Kidney glomerular epithelial cell (primary cell): ENCODE data around the gene TMOD1.
"Not testable (repeated sequence)": the region's sequence is repeated elsewhere in the genome, so short reads cannot be mapped to it uniquely, and the experiment has no call there.

Source experiments
- DNase-seq: peaks from one replicate; lab custom pipeline; 2025; lab: John Stamatoyannopoulos, UW

The TMOD1 gene

GRCh38 chr9:97594381-97594921 lies 93.0 kb downstream of the TMOD1 start:
- DNase-seq, result no peak

GRCh38 chr9:97596906-97597305 lies 95.4 kb downstream of the TMOD1 start:
- no peak for DNase-seq

GRCh38 chr9:97598461-97599288 lies 97.2 kb downstream of the TMOD1 start:
- peak; percentile 68 for DNase-seq

GRCh38 chr9:97599314-97599846 lies 97.9 kb downstream of the TMOD1 start:
- DNase-seq, result no peak

GRCh38 chr9:97600531-97601227 lies 99.2 kb downstream of the TMOD1 start:
- no peak for DNase-seq

DNA sequence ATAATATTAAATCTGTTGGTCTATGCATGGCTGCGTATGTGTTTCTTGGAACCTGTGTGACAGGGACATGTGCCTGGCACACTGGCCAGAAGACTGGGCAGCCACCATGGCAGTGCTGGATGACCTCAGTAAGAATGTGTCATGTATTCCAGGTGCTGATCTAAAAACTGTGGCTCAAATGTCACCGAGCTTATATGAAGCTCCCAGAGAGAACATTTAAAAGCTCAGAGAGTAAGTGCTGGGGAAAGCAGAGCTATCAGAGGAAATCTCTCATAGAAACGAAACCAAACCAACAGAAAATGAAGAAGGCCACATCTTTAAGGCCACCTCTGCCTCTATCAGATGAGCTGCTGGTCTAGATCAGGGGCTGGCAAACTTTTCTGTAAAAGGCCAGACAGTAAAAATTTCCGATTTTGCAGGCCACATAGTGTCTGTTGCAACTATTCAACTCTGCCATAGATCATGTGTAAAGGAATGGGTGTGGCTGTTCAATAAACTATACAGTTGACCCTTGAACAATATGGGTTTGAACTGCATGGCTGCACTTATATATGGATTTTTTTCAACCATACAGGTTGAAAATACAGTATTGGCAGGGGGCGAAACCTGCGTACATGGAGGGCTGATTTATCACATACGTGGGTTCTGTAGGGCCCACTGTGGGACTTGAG lies 99.9 kb downstream of the TMOD1 start:
- no peak for DNase-seq

DNA sequence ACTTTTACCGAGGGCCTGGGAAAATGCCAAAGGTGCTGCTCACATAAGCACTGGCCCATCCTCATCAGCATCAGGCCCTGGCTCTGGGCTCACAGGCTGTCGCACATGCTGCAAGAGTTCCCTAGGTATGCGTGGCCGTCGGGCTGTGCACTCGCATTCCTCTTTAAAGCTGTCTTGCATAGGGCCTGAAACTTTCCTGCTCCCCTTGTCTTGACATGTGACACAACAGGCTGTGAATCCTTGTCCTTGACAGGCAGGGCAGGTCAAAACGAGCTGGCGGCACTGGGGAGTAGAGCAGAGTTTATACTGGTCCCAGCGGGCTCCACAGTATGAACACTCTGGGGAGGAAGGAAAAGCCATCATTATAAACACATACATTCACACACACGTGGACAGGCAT lies 101.0 kb downstream of the TMOD1 start:
- no peak for DNase-seq

GRCh38 chr9:97604901-97605645 lies 103.6 kb downstream of the TMOD1 start:
- DNase-seq, result no peak

DNA sequence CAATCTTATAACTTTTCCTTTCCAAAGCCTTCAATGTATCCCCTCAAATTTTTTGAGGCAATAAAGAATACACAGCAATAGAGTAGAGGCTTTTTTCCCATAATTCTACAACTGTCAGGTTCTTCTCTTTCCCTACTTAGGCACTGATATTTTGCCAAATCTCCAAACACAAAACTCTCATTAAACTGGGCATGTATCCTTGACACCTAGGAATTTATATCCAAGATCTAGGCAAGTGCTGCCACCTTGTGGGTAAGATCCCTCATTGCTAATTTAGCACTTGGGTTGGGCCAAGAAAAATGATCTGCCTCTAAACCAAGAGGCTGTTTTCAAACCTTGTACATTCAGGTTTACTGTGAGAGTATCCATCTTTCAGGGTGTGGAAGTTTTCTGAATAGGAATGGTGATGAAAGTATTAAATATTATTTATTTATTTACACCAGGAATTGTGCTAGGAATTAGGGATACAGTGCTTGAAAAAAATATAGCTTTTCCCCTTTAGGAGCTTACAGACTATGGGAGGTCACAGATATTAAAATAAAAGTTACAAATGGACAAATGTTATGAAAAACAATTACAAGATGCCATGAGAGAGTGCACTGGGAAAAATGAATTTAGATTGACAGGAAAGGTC lies 114.1 kb downstream of the TMOD1 start:
- DNase-seq, result peak; percentile 57

DNA sequence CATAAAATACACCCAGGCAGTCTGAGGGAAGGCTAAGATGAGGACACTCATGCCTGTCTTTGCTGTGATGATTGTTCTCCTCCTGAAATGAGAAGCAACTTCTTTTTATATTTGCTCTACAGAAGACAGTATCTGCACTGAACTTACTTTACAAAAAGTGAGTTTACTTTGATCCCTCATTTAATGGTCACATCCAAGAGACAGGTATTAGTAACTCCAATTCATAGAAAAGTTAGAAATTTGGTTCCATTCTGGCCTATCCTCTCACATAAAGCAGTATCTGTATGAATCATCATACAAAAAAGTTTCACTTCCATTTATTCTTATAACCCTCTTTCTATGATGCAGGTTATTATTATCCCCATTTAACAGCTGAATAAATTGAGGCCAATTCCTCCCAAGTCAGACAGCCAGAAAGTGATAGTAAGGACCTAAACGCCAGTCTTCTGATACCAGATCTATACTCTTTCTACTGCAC lies 116.5 kb downstream of the TMOD1 start:
- DNase-seq, result no peak

DNA sequence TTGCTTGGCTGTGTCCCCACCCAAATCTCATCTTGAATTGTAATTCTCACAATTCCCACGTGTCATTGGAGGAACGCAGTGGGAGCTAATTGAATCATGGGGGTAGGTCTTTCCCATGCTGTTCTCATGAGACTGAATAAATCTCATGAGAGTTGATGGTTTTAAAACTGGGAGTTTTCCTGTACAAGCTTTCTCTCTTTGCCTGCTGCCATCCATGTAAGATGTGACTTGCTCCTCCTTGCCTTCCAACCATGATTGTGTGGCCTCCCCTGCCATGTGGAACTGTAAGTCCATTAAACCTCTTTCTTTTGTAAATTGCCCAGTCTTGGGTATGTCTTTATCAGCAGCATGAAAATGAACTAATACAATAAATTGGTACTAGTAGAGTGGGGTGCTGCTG lies 118.6 kb downstream of the TMOD1 start:
- not testable (repeated sequence) for DNase-seq

DNA sequence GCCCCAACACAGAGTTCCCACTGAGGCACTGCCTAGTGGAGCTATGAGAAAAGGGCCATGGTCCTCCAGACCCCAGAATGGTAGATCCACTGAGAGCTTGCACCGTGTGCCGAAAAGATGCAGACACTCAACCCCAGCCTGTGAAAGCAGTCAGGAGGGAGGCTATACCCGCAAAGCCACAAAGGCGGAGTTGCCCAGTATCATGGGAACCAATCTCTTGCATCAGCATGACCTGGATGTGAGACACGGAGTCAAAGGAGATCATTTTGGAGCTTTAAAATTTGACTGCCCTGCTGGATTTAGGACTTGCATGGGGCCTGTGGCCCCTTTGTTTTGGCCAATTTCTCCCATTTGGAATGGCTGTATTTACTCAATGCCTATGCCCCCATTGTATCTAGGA lies 121.0 kb downstream of the TMOD1 start:
- DNase-seq, result not testable (repeated sequence)

- DNase-seq, result no peak
Measured at GRCh38 chr9:97623946-97624345, 122.5 kb downstream of the TMOD1 start.

- no peak for DNase-seq
Measured at GRCh38 chr9:97625620-97626019, 124.2 kb downstream of the TMOD1 start.

GRCh38 chr9:97627624-97628023 lies 126.2 kb downstream of the TMOD1 start:
- DNase-seq, result no peak

- DNase-seq, result no peak
Measured at GRCh38 chr9:97628668-97629067, 127.2 kb downstream of the TMOD1 start.

DNA sequence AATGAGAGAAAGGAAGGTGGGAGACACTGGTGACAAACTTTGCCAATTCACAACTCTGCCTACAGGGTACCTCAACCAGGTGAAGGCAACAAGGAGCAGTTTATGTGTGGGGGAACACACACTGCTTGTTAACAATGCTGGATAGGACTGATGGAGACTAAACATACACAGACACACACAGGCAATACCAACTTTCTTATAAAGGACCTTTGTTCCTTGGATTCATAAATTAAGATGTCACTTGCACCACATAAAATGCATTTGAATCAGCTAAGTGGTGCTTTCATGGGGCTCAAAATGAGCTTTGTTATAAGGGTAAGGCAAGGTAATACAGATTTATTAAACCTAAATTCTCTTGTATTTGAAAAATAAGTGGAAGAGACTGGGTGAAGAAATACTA lies 127.7 kb downstream of the TMOD1 start:
- DNase-seq, result no peak

GRCh38 chr9:97630591-97630990 lies 129.1 kb downstream of the TMOD1 start:
- DNase-seq, result no peak

DNA sequence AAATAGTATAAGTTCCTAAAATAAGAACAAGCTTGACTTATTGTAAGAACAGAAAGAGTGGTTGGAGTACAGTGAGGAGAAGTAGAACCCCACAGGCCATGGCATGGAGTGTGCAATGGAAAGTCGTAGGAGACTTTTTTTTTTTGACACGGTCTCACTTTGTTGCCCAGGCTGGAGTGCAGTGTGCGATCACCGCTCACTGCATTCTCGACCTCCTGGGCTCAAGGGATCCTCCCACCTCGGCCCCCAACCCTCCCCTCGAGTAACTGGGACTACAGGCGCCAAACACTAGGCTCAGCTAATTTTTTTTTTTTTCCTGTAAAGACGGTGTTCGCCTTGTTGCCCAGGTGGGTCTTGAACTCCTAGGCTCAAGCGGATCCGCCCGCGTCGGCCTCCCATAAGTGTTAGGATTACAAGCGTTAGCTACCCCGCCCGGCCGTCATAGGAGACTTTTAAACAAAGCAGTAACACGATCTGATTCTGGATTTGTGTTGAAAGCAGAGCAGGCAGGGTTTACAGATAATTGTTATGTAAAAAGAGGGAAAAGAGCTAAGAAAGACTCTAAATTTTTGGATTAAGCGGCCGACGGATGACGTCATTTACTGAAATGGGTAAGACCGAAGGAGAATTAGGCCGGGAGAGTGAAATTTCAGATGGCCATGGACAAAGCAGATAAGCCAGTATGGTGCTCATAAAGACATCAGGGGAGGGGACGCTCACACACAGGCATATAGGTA lies 130.9 kb downstream of the TMOD1 start:
- no peak for DNase-seq
